Muscle of back (tissue), 13 donors: Measurements from ENCODE around the gene EMP3. TPM values are rescaled to one million over a fixed set of nuclear protein-coding genes. Genes with fewer than 3 reads are reported as not detected.
A peak's percentile ranks its signal among the peaks of the same experiment; 100 is the strongest.
"Not testable (repeated sequence)": the region's sequence is repeated elsewhere in the genome, so short reads cannot be mapped to it uniquely, and the experiment has no call there.

ENCODE experiments used
- DNase-seq, 3 donors: peaks; one replicate each; pipeline versions ENCODE4 v3.0.0 to v3.0.0-alpha.2; 2013
- long read RNA-seq, 9 donors: transcript quantifications; one replicate each; lab custom pipeline, GENCODE V29; 2026
- polyA plus RNA-seq, 10 donors: library from polyadenylated mRNA; unstranded; fragments of 120-200 nt; gene quantifications; one replicate each; pipeline ENCODE4 v1.2.1, GENCODE V29; 2013; ENCODE audit not compliant: insufficient read length in 10 of 10

The EMP3 gene
- polyA plus RNA-seq: 100 to 1,000 TPM; 123 to 174 (median 150) TPM
- long read RNA-seq, donor 1, transcript EMP3-201 (5 exons, 876 nt): major isoform, 68 of 105 reads
- long read RNA-seq, donor 1, partial matches to known transcripts: 32 of 105 reads
- long read RNA-seq, donor 1, other reads (novel, unspliced or antisense): 0 of 105 reads
- long read RNA-seq, donor 2, transcript EMP3-201 (5 exons, 876 nt): major isoform, 68 of 107 reads
- long read RNA-seq, donor 2, partial matches to known transcripts: 27 of 107 reads
- long read RNA-seq, donor 2, other reads (novel, unspliced or antisense): 5 of 107 reads
- long read RNA-seq, donor 3: 0 reads
- long read RNA-seq, donor 4, transcript EMP3-201 (5 exons, 876 nt): major isoform, 74 of 103 reads
- long read RNA-seq, donor 4, partial matches to known transcripts: 21 of 103 reads
- long read RNA-seq, donor 4, other reads (novel, unspliced or antisense): 0 of 103 reads
- long read RNA-seq, donor 5, transcript EMP3-201 (5 exons, 876 nt): major isoform, 82 of 144 reads
- long read RNA-seq, donor 5, transcript EMP3-205 (2 exons, 406 nt): minor isoform, 8 of 144 reads
- long read RNA-seq, donor 5, transcript EMP3-207 (3 exons, 437 nt): minor isoform, 5 of 144 reads
- long read RNA-seq, donor 5, partial matches to known transcripts: 41 of 144 reads
- long read RNA-seq, donor 5, other reads (novel, unspliced or antisense): 5 of 144 reads
- long read RNA-seq, donor 6, transcript EMP3-205 (2 exons, 406 nt): minor isoform, 7 of 102 reads
- long read RNA-seq, donor 6, transcript EMP3-201 (5 exons, 876 nt): major isoform, 63 of 102 reads
- long read RNA-seq, donor 6, partial matches to known transcripts: 28 of 102 reads
- long read RNA-seq, donor 6, other reads (novel, unspliced or antisense): 0 of 102 reads
- long read RNA-seq, donor 7, transcript EMP3-201 (5 exons, 876 nt): major isoform, 56 of 80 reads
- long read RNA-seq, donor 7, partial matches to known transcripts: 18 of 80 reads
- long read RNA-seq, donor 7, other reads (novel, unspliced or antisense): 0 of 80 reads
- long read RNA-seq, donor 8, transcript EMP3-201 (5 exons, 876 nt): major isoform, 58 of 81 reads
- long read RNA-seq, donor 8, partial matches to known transcripts: 15 of 81 reads
- long read RNA-seq, donor 8, other reads (novel, unspliced or antisense): 0 of 81 reads
- long read RNA-seq, donor 9, transcript EMP3-201 (5 exons, 876 nt): major isoform, 10 of 23 reads
- long read RNA-seq, donor 9, partial matches to known transcripts: 7 of 23 reads
- long read RNA-seq, donor 9, other reads (novel, unspliced or antisense): 0 of 23 reads

GRCh38 chr19:48325265-48325910, at the start of gene EMP3:
TSS of gene EMP3 (plus strand) at chr19:48325552. CDS start at chr19:48326845, 1,293 bp downstream.
- peak; percentile 92 to 96 (median 93) for DNase-seq

- DNase-seq: no peak
These were observed 45.6 kb upstream of the EMP3 start for GRCh38 chr19:48279747-48280146.

GRCh38 chr19:48283908-48284307, 41.4 kb upstream of the EMP3 start:
- peak in 1 of 3 donors; percentile 81 for DNase-seq

- DNase-seq: peak in 1 of 3 donors; percentile 32
These were observed 40.5 kb upstream of the EMP3 start for GRCh38 chr19:48284896-48285295.

GRCh38 chr19:48287748-48288147, 37.6 kb upstream of the EMP3 start:
- no peak for DNase-seq

GRCh38 chr19:48290401-48290770, 35.0 kb upstream of the EMP3 start:
- peak; percentile 41 to 57 (median 53) for DNase-seq

GRCh38 chr19:48290771-48291488, 34.4 kb upstream of the EMP3 start:
- peak; percentile 78 to 94 (median 91) for DNase-seq

- DNase-seq: not testable (repeated sequence)
These were observed 33.9 kb upstream of the EMP3 start for GRCh38 chr19:48291489-48291815.

- DNase-seq: peak in 1 of 3 donors; percentile 47
These were observed 32.6 kb upstream of the EMP3 start for GRCh38 chr19:48292798-48293197.

- no peak for DNase-seq
These were observed 29.9 kb upstream of the EMP3 start for GRCh38 chr19:48295458-48295857.

GRCh38 chr19:48296963-48297734, 28.2 kb upstream of the EMP3 start:
- DNase-seq: no peak

- no peak for DNase-seq
These were observed 27.4 kb upstream of the EMP3 start for GRCh38 chr19:48297975-48298374.

GRCh38 chr19:48301886-48302599, 23.3 kb upstream of the EMP3 start:
- DNase-seq: no peak

- DNase-seq: no peak
These were observed 22.8 kb upstream of the EMP3 start for GRCh38 chr19:48302600-48302959.

GRCh38 chr19:48303367-48303766, 22.0 kb upstream of the EMP3 start:
- DNase-seq: no peak

GRCh38 chr19:48303866-48304265, 21.5 kb upstream of the EMP3 start:
- no peak for DNase-seq

GRCh38 chr19:48308631-48309586, 16.4 kb upstream of the EMP3 start:
- peak in 2 of 3 donors; percentile 74 to 90 for DNase-seq

GRCh38 chr19:48309731-48310130, 15.6 kb upstream of the EMP3 start:
- DNase-seq: peak in 1 of 3 donors; percentile 23
